Right lobe of liver (tissue), 4 donors: Measurements from ENCODE around the gene FLVCR2.

Source experiments
- POLR2A ChIP-seq: fragments of 450-650 bp; IDR thresholded peaks from one replicate; pipeline ENCODE4 v1.6.1; 2017; ENCODE audit warnings: antibody characterized with exemption, mild to moderate bottlenecking
- TF ChIP-seq, protein P1 (sequence below), 4 donors: fragments of 200-600 bp in 3 of 4; fragments of 450-650 bp in 1 of 4; IDR thresholded peaks; one replicate each; pipeline versions ENCODE4 v1.5.1 to v1.8.0; 2016 to 2022; ENCODE audit warnings: antibody characterized with exemption in 4 of 4, mild to moderate bottlenecking in 2 of 4
- donor health status: DM: no; HTN: no; CAD: no.
- donor health status: DM: no; HTN: no; CAD: no.
- donor health status: DM: no; HTN: yes; CAD: no.

GRCh38 chr14:75554482-75554881 is 23.9 kb upstream of the FLVCR2 start:
- TF ChIP-seq, protein P1, sequence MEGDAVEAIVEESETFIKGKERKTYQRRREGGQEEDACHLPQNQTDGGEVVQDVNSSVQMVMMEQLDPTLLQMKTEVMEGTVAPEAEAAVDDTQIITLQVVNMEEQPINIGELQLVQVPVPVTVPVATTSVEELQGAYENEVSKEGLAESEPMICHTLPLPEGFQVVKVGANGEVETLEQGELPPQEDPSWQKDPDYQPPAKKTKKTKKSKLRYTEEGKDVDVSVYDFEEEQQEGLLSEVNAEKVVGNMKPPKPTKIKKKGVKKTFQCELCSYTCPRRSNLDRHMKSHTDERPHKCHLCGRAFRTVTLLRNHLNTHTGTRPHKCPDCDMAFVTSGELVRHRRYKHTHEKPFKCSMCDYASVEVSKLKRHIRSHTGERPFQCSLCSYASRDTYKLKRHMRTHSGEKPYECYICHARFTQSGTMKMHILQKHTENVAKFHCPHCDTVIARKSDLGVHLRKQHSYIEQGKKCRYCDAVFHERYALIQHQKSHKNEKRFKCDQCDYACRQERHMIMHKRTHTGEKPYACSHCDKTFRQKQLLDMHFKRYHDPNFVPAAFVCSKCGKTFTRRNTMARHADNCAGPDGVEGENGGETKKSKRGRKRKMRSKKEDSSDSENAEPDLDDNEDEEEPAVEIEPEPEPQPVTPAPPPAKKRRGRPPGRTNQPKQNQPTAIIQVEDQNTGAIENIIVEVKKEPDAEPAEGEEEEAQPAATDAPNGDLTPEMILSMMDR (IDR thresholded peaks at IDR 0.05): no peak
- TF ChIP-seq POLR2A: no peak
